Loucy (cell line): ENCODE measurements around the gene TES.

Source experiments
- H2AFZ ChIP-seq: fragments of 200-600 bp; sonication (generic); 2 replicates; pipeline ENCODE4 v1.6.0; 2016; ENCODE audit warnings: antibody characterized with exemption, mild to moderate bottlenecking, low read length, moderate library complexity
- H3F3A ChIP-seq: fragments of 200-600 bp; 2 replicates; pipeline ENCODE4 v1.6.0; 2016; ENCODE audit warnings: antibody characterized with exemption, low read depth, mild to moderate bottlenecking
- H3K27me3 ChIP-seq: fragments of 200-600 bp; sonication (generic); 2 replicates; pipeline ENCODE4 v1.6.1; 2014; ENCODE audit warnings: low read length, mild to moderate bottlenecking; ENCODE audit not compliant: insufficient read depth, poor library complexity, severe bottlenecking
- H3K36me3 ChIP-seq: fragments of 200-600 bp; sonication (generic); 2 replicates; pipeline ENCODE4 v1.6.1; 2016; ENCODE audit warnings: low read length; ENCODE audit not compliant: insufficient read depth
- H3K4me1 ChIP-seq: fragments of 200-600 bp; sonication (generic); 2 replicates; pipeline ENCODE4 v1.5.1; 2014; ENCODE audit warnings: low read length, mild to moderate bottlenecking; ENCODE audit not compliant: insufficient read depth, poor library complexity, severe bottlenecking
- H3K4me2 ChIP-seq: fragments of 200-600 bp; sonication (generic); 2 replicates; pipeline ENCODE4 v1.6.0; 2014; ENCODE audit warnings: antibody characterized with exemption, low read length, low read depth, mild to moderate bottlenecking; ENCODE audit not compliant: poor library complexity, severe bottlenecking
- H3K4me3 ChIP-seq: fragments of 200-600 bp; sonication (generic); 2 replicates; pipeline ENCODE4 v1.5.1; 2014; ENCODE audit warnings: low read length, mild to moderate bottlenecking, mixed read lengths; ENCODE audit not compliant: poor library complexity, severe bottlenecking
- H3K79me2 ChIP-seq: fragments of 200-600 bp; sonication (generic); 2 replicates; pipeline ENCODE4 v1.6.1; 2014; ENCODE audit warnings: low read length; ENCODE audit not compliant: insufficient read depth
- H3K9ac ChIP-seq: fragments of 200-600 bp; sonication (generic); 2 replicates; pipeline ENCODE4 v1.6.0; 2014; ENCODE audit warnings: mild to moderate bottlenecking, low read depth, low read length, moderate library complexity; ENCODE audit not compliant: poor library complexity, severe bottlenecking
- H3K9me2 ChIP-seq: fragments of 200-600 bp; sonication (generic); replicated peaks from 2 replicates; pipeline ENCODE4 v1.6.1; 2016; ENCODE audit warnings: low read depth, low read length, mixed read lengths
- H3K9me3 ChIP-seq: fragments of 200-600 bp; sonication (generic); 2 replicates; pipeline ENCODE4 v1.6.1; 2014; ENCODE audit warnings: mild to moderate bottlenecking, antibody characterized with exemption, low read length, low read depth; ENCODE audit not compliant: insufficient read depth
- H4K20me1 ChIP-seq: fragments of 200-600 bp; sonication (generic); 2 replicates; pipeline ENCODE4 v1.6.0; 2014; ENCODE audit warnings: antibody characterized with exemption, low read length, mild to moderate bottlenecking; ENCODE audit not compliant: insufficient read depth, poor library complexity, severe bottlenecking
- CTCF ChIP-seq: fragments of 200-600 bp; sonication (generic); conservative IDR thresholded peaks from 2 replicates; pipeline ENCODE4 v1.5.1; 2014; ENCODE audit warnings: mild to moderate bottlenecking, antibody characterized with exemption, low read length
- EZH2phosphoT487 ChIP-seq: fragments of 200-600 bp; IDR thresholded peaks from 2 replicates; pipeline ENCODE4 v1.6.1; 2018; ENCODE audit warnings: antibody characterized with exemption, mild to moderate bottlenecking, moderate library complexity, borderline replicate concordance

The TES gene

DNA sequence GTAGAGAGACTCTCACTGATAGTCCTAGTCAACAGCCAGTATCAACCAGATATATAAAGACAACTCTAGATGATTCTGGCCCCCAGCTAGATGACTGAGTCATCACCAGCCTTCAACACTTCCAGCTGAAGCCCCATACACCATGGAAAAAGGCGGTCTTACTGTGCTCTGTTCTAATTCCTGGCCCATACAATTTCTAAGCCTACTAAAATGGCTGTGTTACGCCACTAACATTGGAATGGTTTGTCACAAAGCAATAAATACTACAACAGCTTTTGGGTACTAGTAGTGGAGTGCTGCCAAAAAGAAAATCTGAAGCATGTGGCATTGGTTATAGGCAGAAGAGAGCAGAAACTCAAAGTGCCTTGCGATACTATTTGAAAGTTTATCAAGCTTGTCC is 13.0 kb upstream of the TES start:
- peaks cover 21% of the 10 kb centered on the region for H3K4me1 ChIP-seq
- TF ChIP-seq EZH2phosphoT487, result no peak
- TF ChIP-seq CTCF, result no peak
- no peaks in the 10 kb centered on the region for H3K9me2 ChIP-seq
- no peaks in the 10 kb centered on the region for H3K27me3 ChIP-seq
- no peaks in the 10 kb centered on the region for H3K9me3 ChIP-seq
- no peaks in the 10 kb centered on the region for H3K79me2 ChIP-seq
- H4K20me1 ChIP-seq, result no peaks in the 10 kb centered on the region
- H3K4me2 ChIP-seq, result no peak overlapping the region
- no peaks in the 10 kb centered on the region for H3K36me3 ChIP-seq
- H3F3A ChIP-seq, result no peaks in the 10 kb centered on the region
- no peak overlapping the region for H3K9ac ChIP-seq
- H2AFZ ChIP-seq, result no peak overlapping the region
- H3K4me3 ChIP-seq, result no peak overlapping the region

DNA sequence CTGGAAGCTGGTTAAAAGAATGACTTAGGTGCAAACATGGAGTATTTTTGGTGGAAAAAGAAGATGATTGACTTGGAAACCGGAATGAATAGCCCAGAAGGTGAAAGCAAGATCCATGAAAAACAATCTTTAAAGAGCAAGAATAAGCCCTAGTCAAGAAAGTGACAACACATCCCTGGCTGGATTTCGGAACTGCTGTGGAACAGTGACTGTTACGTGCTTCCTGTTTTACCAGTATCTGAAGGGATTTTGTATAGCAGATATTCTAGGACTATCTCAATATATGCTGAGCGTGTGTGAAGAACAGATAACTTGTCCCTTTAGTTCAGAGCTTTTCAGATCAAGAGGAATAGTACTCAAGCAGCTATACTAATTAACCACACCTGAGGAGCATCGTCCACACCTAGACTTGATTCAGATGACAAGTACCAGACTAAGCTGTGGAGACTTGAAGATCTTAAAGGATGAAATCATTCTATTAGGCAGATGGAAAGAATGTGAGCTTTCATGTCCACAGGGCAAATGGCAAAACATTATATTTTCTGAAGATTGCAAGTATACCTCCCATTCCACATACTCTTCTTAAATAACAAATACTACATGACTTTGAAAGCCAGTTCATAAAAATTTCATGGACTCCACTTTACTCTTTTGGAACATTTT is 11.5 kb upstream of the TES start:
- TF ChIP-seq EZH2phosphoT487 (no peak), CTCF (no peak)
- Histone ChIP-seq H3K4me1 (peaks cover 16% of the 10 kb centered on the region), H3K79me2 (no peaks in the 10 kb centered on the region), H3F3A (no peaks in the 10 kb centered on the region), H3K9me3 (no peaks in the 10 kb centered on the region), H3K4me2 (no peak overlapping the region), H4K20me1 (no peaks in the 10 kb centered on the region), H3K36me3 (no peaks in the 10 kb centered on the region), H3K9me2 (no peaks in the 10 kb centered on the region), H3K27me3 (no peaks in the 10 kb centered on the region), H3K9ac (no peak overlapping the region), H2AFZ (no peak overlapping the region), H3K4me3 (no peak overlapping the region)

DNA sequence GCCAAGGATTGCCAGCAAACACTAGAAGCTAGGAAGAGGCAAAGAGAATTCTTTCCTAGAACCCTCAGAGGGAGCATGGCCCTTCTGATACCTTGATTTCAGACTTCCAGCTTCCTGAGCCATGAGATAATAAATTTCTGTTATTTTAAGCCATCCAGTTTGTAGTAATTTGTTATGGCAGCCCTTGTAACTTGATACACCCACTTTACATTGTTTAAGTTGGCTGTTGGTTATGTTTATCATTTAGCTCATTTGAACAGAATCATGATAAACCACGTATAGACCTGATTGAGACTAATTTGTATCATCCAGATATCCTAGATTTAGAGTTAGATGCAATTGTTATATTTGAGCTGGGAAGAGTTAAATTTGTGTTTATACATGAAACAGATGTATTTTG is 9.4 kb upstream of the TES start:
- Histone ChIP-seq H3K9me2 (no peaks in the 10 kb centered on the region), H3K9me3 (no peaks in the 10 kb centered on the region), H3K79me2 (no peaks in the 10 kb centered on the region), H3K36me3 (no peaks in the 10 kb centered on the region), H4K20me1 (no peaks in the 10 kb centered on the region), H3F3A (no peaks in the 10 kb centered on the region), H2AFZ (peak overlapping the region; percentile 57; the same call in 1 of the 2 replicates), H3K9ac (no peak overlapping the region), H3K4me2 (no peak overlapping the region), H3K4me3 (no peak overlapping the region), H3K27me3 (no peaks in the 10 kb centered on the region), H3K4me1 (no peaks in the 10 kb centered on the region)
- TF ChIP-seq CTCF (no peak), EZH2phosphoT487 (no peak)
